HT1080 (cell line): ENCODE data around the gene GOPC. TPM values are rescaled to one million over a fixed set of nuclear protein-coding genes. Genes with fewer than 3 reads are reported as not detected.
"Not testable (repeated sequence)": the region's sequence is repeated elsewhere in the genome, so short reads cannot be mapped to it uniquely, and the experiment has no call there.

Experiments
- DNase-seq: peaks from one replicate; pipeline ENCODE4 v3.0.0-alpha.2; 2015; ENCODE audit warnings: low read depth
- total RNA-seq: library from RNA; depleted of rRNA; stranded (reverse); fragments of >200 nt; shearing (Covaris generic); gene quantifications from 2 replicates; pipeline ENCODE4 v1.2.3, GENCODE V29; 2014; rRNA removed

GOPC gene
- total RNA-seq, 1 experiment from 2014 or later: 16.7 TPM

GRCh38 chr6:117517995-117518394 lies 84.3 kb downstream of the GOPC start:
- DNase-seq: not testable (repeated sequence)

GRCh38 chr6:117515326-117515725 lies 87.0 kb downstream of the GOPC start:
- DNase-seq: no peak

- DNase-seq: no peak
Measured at GRCh38 chr6:117514655-117515054, 87.7 kb downstream of the GOPC start.

- no peak for DNase-seq
Measured at GRCh38 chr6:117513778-117514365, 88.4 kb downstream of the GOPC start.

- no peak for DNase-seq
Measured at GRCh38 chr6:117512987-117513573, 89.2 kb downstream of the GOPC start.

GRCh38 chr6:117512056-117512828 lies 90.1 kb downstream of the GOPC start:
- no peak for DNase-seq

Other genes starting within 250 kb of the GOPC start
- 0.06 TPM in 1 of 2 replicates, not detected in the other for gene ROS1, start 176.6 kb downstream of the GOPC start, total RNA-seq
- 29.5 and 30.7 TPM in 2 replicates for gene DCBLD1, start 119.8 kb downstream of the GOPC start, total RNA-seq
- 11.5 and 15.8 TPM in 2 replicates for gene NUS1, start 73.0 kb upstream of the GOPC start, total RNA-seq